Calu3 (cell line): ENCODE results near the gene CHRNB2. TPM values are rescaled to one million over a fixed set of nuclear protein-coding genes. Genes with fewer than 3 reads are reported as not detected.

Source experiments
- BruUV-seq: library from RNA; stranded (reverse); fragments of 400-500 nt; replicated peaks from 2 replicates; lab custom pipeline; 2021; lab: Mats Ljungman, UMichigan
- CTCF ChIA-PET: fragments of 300-600 bp; sonication (Branson Sonifier 250); formaldehyde crosslinking; loops from one replicate; lab custom pipeline; 2022; ENCODE audit warnings: antibody characterized with exemption; lab: Charles Lee
- DNase-seq: peaks from one replicate; pipeline ENCODE4 v3.0.0; 2022
- H3K27ac Mint-ChIP-seq: one replicate; pipeline ENCODE4 v1.8.0; 2022; ENCODE audit warnings: mixed read lengths; ENCODE audit not compliant: unreplicated experiment
- H3K27me3 Mint-ChIP-seq: one replicate; pipeline ENCODE4 v1.8.0; 2022; ENCODE audit warnings: mixed read lengths; ENCODE audit not compliant: unreplicated experiment
- H3K36me3 Mint-ChIP-seq: one replicate; pipeline ENCODE4 v1.8.0; 2022; ENCODE audit warnings: mild to moderate bottlenecking, moderate library complexity, mixed read lengths; ENCODE audit not compliant: insufficient read depth, unreplicated experiment
- H3K4me1 Mint-ChIP-seq: one replicate; pipeline ENCODE4 v1.8.0; 2022; ENCODE audit warnings: mild to moderate bottlenecking, low read depth, mixed read lengths; ENCODE audit not compliant: unreplicated experiment
- H3K4me3 Mint-ChIP-seq: one replicate; pipeline ENCODE4 v1.8.0; 2022; ENCODE audit warnings: mild to moderate bottlenecking, low read depth, moderate library complexity, mixed read lengths; ENCODE audit not compliant: unreplicated experiment
- H3K9me3 Mint-ChIP-seq: one replicate; pipeline ENCODE4 v1.8.0; 2022; ENCODE audit warnings: low read depth, mixed read lengths; ENCODE audit not compliant: unreplicated experiment
- intact Hi-C: fragments of 100-400 bp; cut with micrococcal nuclease; formaldehyde crosslinking; loops from one replicate; pipeline ENCODE4 v1.10.0; 2022; ENCODE audit not compliant: unreplicated experiment
- total RNA-seq: library from RNA; stranded (reverse); gene quantifications from 2 replicates; pipeline ENCODE4 v1.2.3, GENCODE V29; 2022
- TF ChIP-seq, protein P1 (sequence below): fragments of 200-600 bp; IDR thresholded peaks from one replicate; pipeline ENCODE4 v1.8.0; 2022; ENCODE audit warnings: antibody characterized with exemption; ENCODE audit not compliant: unreplicated experiment

The CHRNB2 gene
- total RNA-seq, 1 experiment from 2014 or later, result 0.07 TPM

DNA sequence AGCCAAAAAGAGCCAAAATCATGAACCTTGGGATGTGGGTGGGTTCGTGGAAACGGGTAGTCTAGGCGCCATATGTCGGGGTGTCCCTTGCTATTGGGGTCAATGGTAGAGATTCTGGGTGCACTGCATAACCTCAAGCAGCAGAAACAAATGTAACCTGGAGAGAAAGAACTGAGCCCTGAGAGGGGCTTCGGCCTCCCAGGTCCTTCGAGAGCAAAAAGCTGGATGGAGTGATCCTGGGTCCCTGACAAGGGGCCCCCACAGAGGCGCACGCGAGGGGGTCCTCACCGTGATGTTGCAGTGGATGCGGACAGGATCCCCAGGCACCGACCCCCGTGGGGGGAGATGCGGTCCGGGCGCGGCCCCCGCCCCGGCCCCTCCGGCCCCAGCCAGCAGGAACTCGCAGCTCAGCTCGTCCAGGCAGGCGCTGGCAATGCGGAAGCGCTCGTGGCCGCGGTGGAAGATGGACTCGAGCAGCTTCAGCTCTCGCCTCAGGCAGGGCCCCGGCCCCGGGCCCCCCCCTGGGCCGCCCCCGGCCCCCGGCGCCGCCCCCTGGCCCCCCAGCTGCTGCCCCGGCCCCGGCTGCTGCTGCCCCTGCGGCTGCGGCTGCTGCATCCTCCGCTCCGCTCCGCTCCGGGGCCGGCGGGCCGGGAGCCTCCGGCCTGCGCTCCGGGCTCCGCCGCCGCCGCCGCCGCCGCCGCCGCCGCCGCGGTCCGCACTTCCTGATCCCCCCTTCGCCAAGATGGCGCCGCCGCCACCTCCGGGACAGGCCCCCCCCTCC, 9.4 kb upstream of the CHRNB2 start, which contains the start of gene UBE2Q1:
UBE2Q1 (minus strand) TSS at position 724 of the 781 bp plus-strand sequence; CDS start at position 615, 109 bp downstream.
- intact Hi-C loops, result loop anchor here (2.0 kb wide), 1 partner anchor 527 kb away; no protein-coding TSS in a partner anchor
- Mint-ChIP-seq H3K27me3 (no peaks in the 10 kb centered on the region), H3K36me3 (peaks cover 49% of the 10 kb centered on the region), H3K27ac (peak within 1 kb of the TSS; percentile 84), H3K4me1 (peaks cover 16% of the 10 kb centered on the region), H3K4me3 (peak within 1 kb of the TSS; percentile 83), H3K9me3 (no peaks in the 10 kb centered on the region)
- CTCF ChIA-PET, result no interaction called here
- TF ChIP-seq, protein P1, sequence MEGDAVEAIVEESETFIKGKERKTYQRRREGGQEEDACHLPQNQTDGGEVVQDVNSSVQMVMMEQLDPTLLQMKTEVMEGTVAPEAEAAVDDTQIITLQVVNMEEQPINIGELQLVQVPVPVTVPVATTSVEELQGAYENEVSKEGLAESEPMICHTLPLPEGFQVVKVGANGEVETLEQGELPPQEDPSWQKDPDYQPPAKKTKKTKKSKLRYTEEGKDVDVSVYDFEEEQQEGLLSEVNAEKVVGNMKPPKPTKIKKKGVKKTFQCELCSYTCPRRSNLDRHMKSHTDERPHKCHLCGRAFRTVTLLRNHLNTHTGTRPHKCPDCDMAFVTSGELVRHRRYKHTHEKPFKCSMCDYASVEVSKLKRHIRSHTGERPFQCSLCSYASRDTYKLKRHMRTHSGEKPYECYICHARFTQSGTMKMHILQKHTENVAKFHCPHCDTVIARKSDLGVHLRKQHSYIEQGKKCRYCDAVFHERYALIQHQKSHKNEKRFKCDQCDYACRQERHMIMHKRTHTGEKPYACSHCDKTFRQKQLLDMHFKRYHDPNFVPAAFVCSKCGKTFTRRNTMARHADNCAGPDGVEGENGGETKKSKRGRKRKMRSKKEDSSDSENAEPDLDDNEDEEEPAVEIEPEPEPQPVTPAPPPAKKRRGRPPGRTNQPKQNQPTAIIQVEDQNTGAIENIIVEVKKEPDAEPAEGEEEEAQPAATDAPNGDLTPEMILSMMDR, result no peak
- DNase-seq, result peak; percentile 37
- no TSS peak for BruUV-seq

GRCh38 chr1:154558720-154559465, 8.7 kb upstream of the CHRNB2 start:
- Mint-ChIP-seq H3K36me3 (peaks cover 49% of the 10 kb centered on the region), H3K9me3 (no peaks in the 10 kb centered on the region), H3K4me1 (peaks cover 16% of the 10 kb centered on the region), H3K27me3 (no peaks in the 10 kb centered on the region), H3K4me3 (peak overlapping the region; percentile 83), H3K27ac (peak overlapping the region; percentile 84)
- CTCF ChIA-PET, result interaction anchor here (0.8 to 1.5 kb wide), 8 partner anchors 9 to 831 kb away, joined by 3 to 11 read pairs (median 3); partner anchors contain the start of genes CHRNB2, INTS3 and KRTCAP2
- TF ChIP-seq, protein P1, result no peak
- intact Hi-C loops, result loop anchor here (1.0 to 2.0 kb wide), 3 partner anchors 201 to 526 kb away; no protein-coding TSS in a partner anchor
- TSS peak; percentile 76 for BruUV-seq
- peak; percentile 99 for DNase-seq

- intact Hi-C loops, result loop anchor here (1.0 to 2.0 kb wide), 3 partner anchors 201 to 525 kb away; no protein-coding TSS in a partner anchor
- H3K4me1 Mint-ChIP-seq, result peaks cover 16% of the 10 kb centered on the region
- H3K36me3 Mint-ChIP-seq, result peaks cover 49% of the 10 kb centered on the region
- TF ChIP-seq, protein P1, result peak; percentile 94
- H3K27ac Mint-ChIP-seq, result peak overlapping the region; percentile 84
- peaks cover under 1% of the 10 kb centered on the region for H3K27me3 Mint-ChIP-seq
- BruUV-seq, result no TSS peak
- no peaks in the 10 kb centered on the region for H3K9me3 Mint-ChIP-seq
- CTCF ChIA-PET, result interaction anchor here (0.6 to 1.5 kb wide), 12 partner anchors 8 to 832 kb away, joined by 3 to 11 read pairs (median 3); partner anchors contain the start of genes CHRNB2, INTS3 and KRTCAP2
- DNase-seq, result peak; percentile 94
- peak overlapping the region; percentile 83 for H3K4me3 Mint-ChIP-seq
Observed at GRCh38 chr1:154559466-154560044, 8.0 kb upstream of the CHRNB2 start.

GRCh38 chr1:154565876-154566275, 1.7 kb upstream of the CHRNB2 start:
- intact Hi-C loops, result no loop called here
- H3K27me3 Mint-ChIP-seq, result peaks cover 64% of the 10 kb centered on the region
- H3K9me3 Mint-ChIP-seq, result no peaks in the 10 kb centered on the region
- peaks cover 8% of the 10 kb centered on the region for H3K4me1 Mint-ChIP-seq
- no peak overlapping the region for H3K27ac Mint-ChIP-seq
- no peak for DNase-seq
- CTCF ChIA-PET, result no interaction called here
- H3K36me3 Mint-ChIP-seq, result peaks cover 14% of the 10 kb centered on the region
- TF ChIP-seq, protein P1, result no peak
- H3K4me3 Mint-ChIP-seq, result no peak overlapping the region
- no TSS peak for BruUV-seq
